Measurements from ENCODE around the gene SEC14L6. TPM values are rescaled to one million over a fixed set of nuclear protein-coding genes. Genes with fewer than 3 reads are reported as not detected.

SEC14L6 gene
- total and polyA plus RNA-seq, 9 of the 15 experiments (the other 6 are each of a cell fraction or from before 2014, with no cell fraction given): 0.29 to 6.1 (median 1.9) TPM

- Histone ChIP-seq H3K4me2 (ENCODE audit: insufficient read depth, low read length) (no peak overlapping the region), H3K4me3 (no peak overlapping the region), H3K79me2 (ENCODE audit: control insufficient read depth, insufficient read depth, low read length) (no peaks in the 10 kb centered on the region), H3K27me3 (ENCODE audit: control insufficient read depth in 2 of 2, insufficient read depth in 2 of 2, low read length in 2 of 2) (no peaks in the 10 kb centered on the region), H2AFZ (ENCODE audit: low read depth, low read length) (no peak overlapping the region), H3K4me1 (replicated peaks in 1 of 2; ENCODE audit: control insufficient read depth in 2 of 2, insufficient read depth in 2 of 2, low read length in 2 of 2) (peaks cover 0 to 7% of the 10 kb centered on the region in 2 experiments; a peak in 3 of 5 replicates), H3K27ac (ENCODE audit: extremely low read depth, low read depth, low read length) (no peak overlapping the region), H3K9me3 (replicated peaks; ENCODE audit: control insufficient read depth, insufficient read depth, low read depth, low read length) (no peaks in the 10 kb centered on the region), H3K9ac (ENCODE audit: insufficient read depth in 1 of 2, low read depth in 2 of 2, low read length in 2 of 2) (no peak overlapping the region), H3K9me1 (ENCODE audit: control insufficient read depth, insufficient read depth, low read length) (no peaks in the 10 kb centered on the region), H4K20me1 (replicated peaks; ENCODE audit: control insufficient read depth, insufficient read depth, low read length) (no peaks in the 10 kb centered on the region), H3K36me3 (ENCODE audit: control insufficient read depth, insufficient read depth, low read length) (no peaks in the 10 kb centered on the region)
- WGBS (ENCODE audit: insufficient coverage, low coverage, missing lambda C conversion rate): 27% methylated on average over 5 of the region's 5 CpGs
- BruUV-seq (replicated peaks): no TSS peak
- POLR2A ChIA-PET: no interaction called here
- TF ChIP-seq POLR3A (IDR thresholded peaks at IDR 0.05; ENCODE audit: borderline replicate concordance, extremely low read depth, insufficient read depth, insufficient read length): no peak
- TF ChIP-seq ZNF512 (tag; IDR thresholded peaks at IDR 0.05): peak; percentile 96
- ATAC-seq (no peak), DNase-seq (ENCODE audit: extremely low read depth in 1 of 4, low spot score in 3 of 4) (no peak), FAIRE-seq (no peak)
- CTCF ChIA-PET (ENCODE audit: low intra/inter-chr PET ratio): no interaction called here
- intact Hi-C loops (cut with micrococcal nuclease): no loop called here
- in situ Hi-C loops (cut with MboI): no loop called here
Measured at GRCh38 chr22:30521368-30522156, 25.0 kb downstream of the SEC14L6 start.
